SJSA1 (cell line): ENCODE results near the gene STIP1. TPM values are rescaled to one million over a fixed set of nuclear protein-coding genes. Genes with fewer than 3 reads are reported as not detected.
A peak's percentile ranks its signal among the peaks of the same experiment; 100 is the strongest.

Experiments used
- DNase-seq, 2 experiments: peaks; one replicate each; pipeline ENCODE4 v3.0.0-alpha.2; 2015 to 2020; ENCODE audit warnings: low spot score in 2 of 2, low read depth in 1 of 2
- H3K27ac ChIP-seq: fragments of 250-450 bp; sonication (Bioruptor Pico); 2 replicates; pipeline ENCODE4 v1.5.1; 2020; ENCODE audit warnings: mild to moderate bottlenecking, moderate library complexity
- H3K27me3 ChIP-seq: fragments of 250-450 bp; sonication (Bioruptor Pico); replicated peaks from 2 replicates; pipeline ENCODE4 v1.5.1; 2020; ENCODE audit warnings: mild to moderate bottlenecking, moderate library complexity
- H3K36me3 ChIP-seq: fragments of 250-450 bp; sonication (Bioruptor Pico); 2 replicates; pipeline ENCODE4 v1.5.1; 2020; ENCODE audit warnings: mild to moderate bottlenecking
- H3K4me1 ChIP-seq: fragments of 250-450 bp; sonication (Bioruptor Pico); replicated peaks from 2 replicates; pipeline ENCODE4 v1.6.1; 2021; ENCODE audit warnings: mild to moderate bottlenecking
- H3K4me3 ChIP-seq: fragments of 250-450 bp; sonication (Bioruptor Pico); 2 replicates; pipeline ENCODE4 v1.5.1; 2020; ENCODE audit warnings: mild to moderate bottlenecking
- H3K9me3 ChIP-seq: fragments of 250-450 bp; sonication (Bioruptor Pico); replicated peaks from 2 replicates; pipeline ENCODE4 v1.5.1; 2020; ENCODE audit warnings: mild to moderate bottlenecking
- total RNA-seq: library from RNA; depleted of rRNA; stranded (reverse); fragments of >200 nt; shearing (Covaris generic); gene quantifications from 2 replicates; pipeline ENCODE4 v1.2.3, GENCODE V29; 2014

Gene STIP1
- total RNA-seq, 1 experiment from 2014 or later, result 488 TPM

- Histone ChIP-seq H3K4me1 (peaks cover 29% of the 10 kb centered on the region), H3K27me3 (no peaks in the 10 kb centered on the region), H3K9me3 (no peaks in the 10 kb centered on the region), H3K27ac (no peak overlapping the region), H3K4me3 (no peak overlapping the region), H3K36me3 (peaks cover 35% of the 10 kb centered on the region)
- DNase-seq, result no peak
Measured at GRCh38 chr11:64210301-64211020, 24.5 kb downstream of the STIP1 start.

GRCh38 chr11:64211181-64211872 is 25.4 kb downstream of the STIP1 start:
- Histone ChIP-seq H3K27ac (no peak overlapping the region), H3K4me1 (peaks cover 26% of the 10 kb centered on the region), H3K9me3 (no peaks in the 10 kb centered on the region), H3K36me3 (peaks cover 27% of the 10 kb centered on the region), H3K4me3 (no peak overlapping the region), H3K27me3 (no peaks in the 10 kb centered on the region)
- no peak for DNase-seq

- Histone ChIP-seq H3K9me3 (no peaks in the 10 kb centered on the region), H3K27me3 (no peaks in the 10 kb centered on the region), H3K27ac (no peak overlapping the region), H3K36me3 (peaks cover 37% of the 10 kb centered on the region), H3K4me1 (0 out of 2 replicates have a peak, but pooled peaks cover 3% of the 10 kb centered on the region), H3K4me3 (no peak overlapping the region)
- DNase-seq, result no peak
Measured at GRCh38 chr11:64216879-64217278, 30.9 kb downstream of the STIP1 start.

GRCh38 chr11:64218628-64219353 is 32.8 kb downstream of the STIP1 start:
- no peaks in the 10 kb centered on the region for H3K27me3 ChIP-seq
- peaks cover 51% of the 10 kb centered on the region for H3K36me3 ChIP-seq
- H3K27ac ChIP-seq, result no peak overlapping the region
- H3K4me3 ChIP-seq, result no peak overlapping the region
- 0 out of 2 replicates have a peak, but pooled peaks cover 3% of the 10 kb centered on the region for H3K4me1 ChIP-seq
- DNase-seq, result peak in 1 of 2 experiments; percentile 49
- no peaks in the 10 kb centered on the region for H3K9me3 ChIP-seq

GRCh38 chr11:64219354-64219684 is 33.3 kb downstream of the STIP1 start:
- H3K27ac ChIP-seq, result no peak overlapping the region
- peaks cover 55% of the 10 kb centered on the region for H3K36me3 ChIP-seq
- no peaks in the 10 kb centered on the region for H3K9me3 ChIP-seq
- DNase-seq, result peak in 1 of 2 experiments; percentile 51
- no peaks in the 10 kb centered on the region for H3K27me3 ChIP-seq
- H3K4me3 ChIP-seq, result no peak overlapping the region
- H3K4me1 ChIP-seq, result peaks cover 3% of the 10 kb centered on the region; the same call in 1 of the 2 replicates

GRCh38 chr11:64219755-64220154 is 33.8 kb downstream of the STIP1 start:
- H3K4me1 ChIP-seq, result peaks cover 6% of the 10 kb centered on the region
- H3K4me3 ChIP-seq, result no peak overlapping the region
- H3K27ac ChIP-seq, result no peak overlapping the region
- no peaks in the 10 kb centered on the region for H3K9me3 ChIP-seq
- peak in 1 of 2 experiments; percentile 52 for DNase-seq
- H3K27me3 ChIP-seq, result no peaks in the 10 kb centered on the region
- peaks cover 59% of the 10 kb centered on the region for H3K36me3 ChIP-seq

GRCh38 chr11:64220271-64220670 is 34.3 kb downstream of the STIP1 start:
- H3K4me1 ChIP-seq, result peaks cover 7% of the 10 kb centered on the region
- DNase-seq, result peak in 1 of 2 experiments; percentile 47
- H3K4me3 ChIP-seq, result no peak overlapping the region
- no peaks in the 10 kb centered on the region for H3K27me3 ChIP-seq
- no peaks in the 10 kb centered on the region for H3K9me3 ChIP-seq
- H3K36me3 ChIP-seq, result peaks cover 56% of the 10 kb centered on the region
- H3K27ac ChIP-seq, result no peak overlapping the region

- Histone ChIP-seq H3K27ac (no peak overlapping the region), H3K4me3 (no peak overlapping the region), H3K4me1 (peaks cover 13% of the 10 kb centered on the region), H3K27me3 (no peaks in the 10 kb centered on the region), H3K36me3 (peaks cover 56% of the 10 kb centered on the region), H3K9me3 (no peaks in the 10 kb centered on the region)
- DNase-seq, result peak in 1 of 2 experiments; percentile 47
Measured at GRCh38 chr11:64220798-64221197, 34.8 kb downstream of the STIP1 start.

GRCh38 chr11:64222651-64223000 is 36.7 kb downstream of the STIP1 start:
- no peaks in the 10 kb centered on the region for H3K27me3 ChIP-seq
- peaks cover 66% of the 10 kb centered on the region for H3K36me3 ChIP-seq
- DNase-seq, result no peak
- H3K4me3 ChIP-seq, result no peak overlapping the region
- peaks cover 28% of the 10 kb centered on the region for H3K4me1 ChIP-seq
- H3K27ac ChIP-seq, result no peak overlapping the region
- H3K9me3 ChIP-seq, result 0 out of 2 replicates have a peak, but pooled peaks cover 5% of the 10 kb centered on the region

GRCh38 chr11:64223001-64223651 is 37.2 kb downstream of the STIP1 start:
- Histone ChIP-seq H3K27me3 (no peaks in the 10 kb centered on the region), H3K4me3 (no peak overlapping the region), H3K27ac (no peak overlapping the region), H3K36me3 (peaks cover 66% of the 10 kb centered on the region), H3K9me3 (0 out of 2 replicates have a peak, but pooled peaks cover 5% of the 10 kb centered on the region), H3K4me1 (peaks cover 28% of the 10 kb centered on the region)
- peak in 1 of 2 experiments; percentile 49 for DNase-seq

GRCh38 chr11:64224151-64224890 is 38.4 kb downstream of the STIP1 start:
- Histone ChIP-seq H3K9me3 (0 out of 2 replicates have a peak, but pooled peaks cover 5% of the 10 kb centered on the region), H3K27ac (no peak overlapping the region), H3K36me3 (peaks cover 70% of the 10 kb centered on the region), H3K4me3 (no peak overlapping the region), H3K4me1 (peaks cover 29% of the 10 kb centered on the region), H3K27me3 (no peaks in the 10 kb centered on the region)
- peak in 1 of 2 experiments; percentile 54 for DNase-seq

- H3K4me1 ChIP-seq, result peaks cover 37% of the 10 kb centered on the region
- peak overlapping the region; percentile 66 for H3K4me3 ChIP-seq
- DNase-seq, result peak in 1 of 2 experiments; percentile 53
- no peaks in the 10 kb centered on the region for H3K27me3 ChIP-seq
- H3K27ac ChIP-seq, result no peak overlapping the region
- peaks cover 66% of the 10 kb centered on the region for H3K36me3 ChIP-seq
- 0 out of 2 replicates have a peak, but pooled peaks cover 5% of the 10 kb centered on the region for H3K9me3 ChIP-seq
Measured at GRCh38 chr11:64224891-64225607, 39.1 kb downstream of the STIP1 start.
